SK-N-SH (cell line): ENCODE data around the gene CDK5R2. TPM values are rescaled to one million over a fixed set of nuclear protein-coding genes. Genes with fewer than 3 reads are reported as not detected.

Experiments used
- CTCF ChIA-PET: fragments of 300-600, 350-600 bp; formaldehyde crosslinking; extraction: SDS; loops from one replicate; lab custom pipeline; 2021; lab: Yijun Ruan, JAX
- POLR2A ChIA-PET: fragments of 350-600 bp; sonication (Branson Sonifier 250); formaldehyde crosslinking; extraction: SDS; loops from one replicate; lab custom pipeline; 2020; ENCODE audit warnings: antibody characterized with exemption, inconsistent platforms; lab: Yijun Ruan, JAX
- DNase-seq: peaks from one replicate; pipeline ENCODE4 v3.0.0; 2012
- H2AFZ ChIP-seq: fragments of 200-600 bp; sonication (generic); 2 replicates; pipeline ENCODE4 v1.8.1; 2016; ENCODE audit warnings: antibody characterized with exemption, mild to moderate bottlenecking, low read depth
- H3F3A ChIP-seq: fragments of 200-600 bp; sonication (generic); replicated peaks from 2 replicates; pipeline ENCODE3; 2016; ENCODE audit warnings: antibody characterized with exemption, mild to moderate bottlenecking; ENCODE audit not compliant: insufficient read depth
- H3K27ac ChIP-seq, 2 experiments: fragments of 200-500 bp in 1 of 2; fragments of 200-600 bp in 1 of 2; sonication (Bioruptor generic) in 1 of 2; sonication (generic), shearing (Covaris generic) in 1 of 2; 2 replicates each; pipeline versions ENCODE4 v1.5.1 to v1.6.1; 2014 to 2016; ENCODE audit warnings: low read depth in 2 of 2, inconsistent platforms in 1 of 2, low read length in 1 of 2, mild to moderate bottlenecking in 1 of 2, mixed read lengths in 1 of 2
- H3K27me3 ChIP-seq: fragments of 200-600 bp; sonication (generic), shearing (Covaris generic); 2 replicates; pipeline ENCODE4 v1.6.1; 2016; ENCODE audit warnings: mixed run types; ENCODE audit not compliant: insufficient read depth
- H3K36me3 ChIP-seq, 2 experiments: fragments of 200-500 bp in 1 of 2; fragments of 200-600 bp in 1 of 2; sonication (Bioruptor generic) in 1 of 2; sonication (generic) in 1 of 2; replicated peaks in 1 of 2; 2 replicates each; pipeline versions ENCODE3 to v1.5.1; 2014 to 2016; ENCODE audit warnings: low read length in 1 of 2, mild to moderate bottlenecking in 1 of 2; ENCODE audit not compliant: insufficient read depth in 2 of 2, control insufficient read depth in 1 of 2
- H3K4me1 ChIP-seq, 2 experiments: fragments of 200-500 bp in 1 of 2; fragments of 200-600 bp in 1 of 2; sonication (Bioruptor generic) in 1 of 2; sonication (generic), shearing (Covaris generic) in 1 of 2; 2 replicates each; pipeline versions ENCODE4 v1.5.1 to v1.6.1; 2014 to 2016; ENCODE audit warnings: low read depth in 1 of 2, low read length in 1 of 2, mixed run types in 1 of 2; ENCODE audit not compliant: insufficient read depth in 2 of 2, control insufficient read depth in 1 of 2
- H3K4me2 ChIP-seq: fragments of 200-600 bp; sonication (generic), shearing (Covaris generic); 2 replicates; pipeline ENCODE4 v1.6.1; 2017; ENCODE audit warnings: mixed run types
- H3K4me3 ChIP-seq, 2 experiments: fragments of 200-500 bp in 1 of 2; fragments of 200-600 bp in 1 of 2; sonication (Bioruptor generic) in 1 of 2; sonication (generic), shearing (Covaris generic) in 1 of 2; 2 replicates each; pipeline versions ENCODE4 v1.5.1 to v1.8.1; 2014 to 2016; ENCODE audit warnings: low read depth in 2 of 2, inconsistent platforms in 1 of 2, low read length in 1 of 2, mild to moderate bottlenecking in 1 of 2, mixed read lengths in 1 of 2, moderate library complexity in 1 of 2
- H3K79me2 ChIP-seq: fragments of 200-600 bp; sonication (generic); 2 replicates; pipeline ENCODE4 v1.8.1; 2017; ENCODE audit warnings: mild to moderate bottlenecking; ENCODE audit not compliant: insufficient read depth
- H3K9ac ChIP-seq: fragments of 200-600 bp; sonication (generic); 2 replicates; pipeline ENCODE4 v1.6.1; 2017; ENCODE audit warnings: mixed run types
- H3K9me2 ChIP-seq: fragments of 200-600 bp; sonication (generic); 2 replicates; pipeline ENCODE4 v1.6.1; 2017; ENCODE audit warnings: mixed run types
- H3K9me3 ChIP-seq: fragments of 200-600 bp; sonication (generic); 2 replicates; pipeline ENCODE4 v1.6.1; 2017; ENCODE audit warnings: mixed run types, mild to moderate bottlenecking, moderate library complexity
- H4K20me1 ChIP-seq: fragments of 200-600 bp; sonication (generic); 2 replicates; pipeline ENCODE4 v1.6.1; 2017; ENCODE audit warnings: mild to moderate bottlenecking, mixed run types; ENCODE audit not compliant: insufficient read depth
- CHD2 ChIP-seq: fragments of 150-350 bp; IDR thresholded peaks from 2 replicates; pipeline ENCODE4 v1.6.1; 2018; ENCODE audit warnings: low read length; ENCODE audit not compliant: partially characterized antibody
- CTCF ChIP-seq: fragments of 200-600 bp; sonication (generic); IDR thresholded peaks from 2 replicates; pipeline ENCODE4 v1.6.1; 2017; ENCODE audit warnings: antibody characterized with exemption, mild to moderate bottlenecking, moderate library complexity
- ELF1 ChIP-seq: IDR thresholded peaks from 2 replicates; pipeline ENCODE4 v1.4.0; 2012
- EP300 ChIP-seq, 2 experiments: IDR thresholded peaks; 2 replicates each; pipeline versions ENCODE4 v1.4.0 to v1.6.1; 2012; ENCODE audit warnings: borderline replicate concordance in 1 of 2, low read depth in 1 of 2, low read length in 1 of 2
- FOXM1 ChIP-seq: IDR thresholded peaks from 2 replicates; pipeline ENCODE4 v1.4.0; 2012; ENCODE audit warnings: low read depth, mild to moderate bottlenecking
- GABPA ChIP-seq: IDR thresholded peaks from 2 replicates; pipeline ENCODE4 v1.4.0; 2012; ENCODE audit warnings: low read depth, mild to moderate bottlenecking
- JUND ChIP-seq: IDR thresholded peaks from 2 replicates; pipeline ENCODE4 v1.4.0; 2012
- NFIC ChIP-seq: IDR thresholded peaks from 2 replicates; pipeline ENCODE4 v1.4.0; 2012; ENCODE audit warnings: borderline replicate concordance
- NRF1 ChIP-seq: IDR thresholded peaks from 2 replicates; pipeline ENCODE4 v1.6.1; 2012; ENCODE audit warnings: low read depth, mild to moderate bottlenecking, low read length
- PBX3 ChIP-seq: IDR thresholded peaks from 2 replicates; pipeline ENCODE4; 2012
- POLR2AphosphoS5 ChIP-seq: IDR thresholded peaks from 2 replicates; pipeline ENCODE4 v1.6.1; 2012; ENCODE audit warnings: low read depth, low read length
- RAD21 ChIP-seq: IDR thresholded peaks from 2 replicates; pipeline ENCODE4 v1.6.1; 2012; ENCODE audit warnings: mild to moderate bottlenecking, low read length
- RXRA ChIP-seq: IDR thresholded peaks from 2 replicates; pipeline ENCODE4 v1.4.0; 2012; ENCODE audit warnings: low read depth, mild to moderate bottlenecking, borderline replicate concordance
- SIN3A ChIP-seq: IDR thresholded peaks from 2 replicates; pipeline ENCODE4 v1.6.1; 2012; ENCODE audit warnings: low read depth, mild to moderate bottlenecking, low read length, moderate library complexity, borderline replicate concordance
- WGBS: methylation state at CpG from one replicate; pipeline ENCODE4 v1.1.6; 2017; ENCODE audit warnings: low lambda C conversion rate; 5-methylcytosine and 5-hydroxymethylcytosine counted together
- polyA plus RNA-seq, 3 experiments: library from polyadenylated mRNA; depleted of rRNA; stranded (reverse); fragments of >200 nt; gene quantifications; 2 replicates each; pipeline ENCODE4 v1.2.3, GENCODE V29; 2012

CDK5R2 gene
- polyA plus RNA-seq, 1 of the 3 experiments (the other 2 are of a cell fraction): 0.26 TPM

GRCh38 chr2:219000569-219000960 is 41.1 kb downstream of the CDK5R2 start:
- peak; percentile 60 for DNase-seq
- Histone ChIP-seq H3K36me3 (no peaks in the 10 kb centered on the region), H3K4me1 (peaks cover 0 to 77% of the 10 kb centered on the region in 2 experiments; a peak in 2 of 4 replicates), H3K27me3 (peaks cover 18% of the 10 kb centered on the region; the same call in 1 of the 2 replicates), H3K27ac (peak overlapping the region in 1 of 2 experiments; percentile 99; a peak in 2 of 4 replicates), H3K4me3 (no peak overlapping the region), H3K79me2 (no peaks in the 10 kb centered on the region), H3K9me3 (no peaks in the 10 kb centered on the region), H3K4me2 (no peak overlapping the region), H3K9ac (no peak overlapping the region), H4K20me1 (no peaks in the 10 kb centered on the region), H3K9me2 (no peaks in the 10 kb centered on the region), H2AFZ (no peak overlapping the region), H3F3A (no peaks in the 10 kb centered on the region)
- WGBS: 50% methylated on average over 6 of the region's 8 CpGs
- CTCF ChIA-PET: interaction anchor here (0.9 to 12.8 kb wide), 3 partner anchors 16 to 124 kb away, joined by 3 to 258 read pairs (median 14); no protein-coding TSS in a partner anchor
- TF ChIP-seq PBX3: no peak
- no peak for TF ChIP-seq NRF1
- no peak for TF ChIP-seq CHD2
- TF ChIP-seq CTCF: no peak
- no peak for TF ChIP-seq FOXM1
- POLR2A ChIA-PET: no interaction called here

GRCh38 chr2:219001100-219001576 is 41.7 kb downstream of the CDK5R2 start:
- Histone ChIP-seq H3K27ac (peak overlapping the region in 1 of 2 experiments; percentile 99; a peak in 2 of 4 replicates), H3K9me3 (no peaks in the 10 kb centered on the region), H2AFZ (no peak overlapping the region), H3K9me2 (no peaks in the 10 kb centered on the region), H3K79me2 (no peaks in the 10 kb centered on the region), H3K4me2 (no peak overlapping the region), H4K20me1 (no peaks in the 10 kb centered on the region), H3K4me1 (peaks cover 0 to 74% of the 10 kb centered on the region in 2 experiments; a peak in 2 of 4 replicates), H3K36me3 (no peaks in the 10 kb centered on the region), H3K9ac (no peak overlapping the region), H3F3A (no peaks in the 10 kb centered on the region), H3K27me3 (peaks cover 18% of the 10 kb centered on the region; the same call in 1 of the 2 replicates), H3K4me3 (no peak overlapping the region)
- CTCF ChIA-PET: interaction anchor here (0.5 to 12.8 kb wide), 15 partner anchors 7 to 130 kb away, joined by 3 to 258 read pairs (median 14); partner anchors contain the start of genes CRYBA2 and FEV
- DNase-seq: no peak
- WGBS: 82% methylated on average over 14 of the region's 26 CpGs
- TF ChIP-seq JUND (no peak), POLR2AphosphoS5 (no peak), RAD21 (no peak), ELF1 (no peak), EP300 (IDR thresholded peaks at IDR 0.05; ENCODE audit: borderline replicate concordance in 1 of 2, low read depth in 1 of 2, low read length in 1 of 2) (no peak), RXRA (no peak), CTCF (no peak), SIN3A (no peak), GABPA (no peak), NFIC (no peak)
- POLR2A ChIA-PET: interaction anchor here (0.7 to 2.4 kb wide), 5 partner anchors 17 to 103 kb away, joined by 3 to 9 read pairs (median 4); partner anchors contain the start of gene FEV
